GM18873 (cell line): Measurements from ENCODE around the gene N4BP2L1.
A peak's percentile ranks its signal among the peaks of the same experiment; 100 is the strongest.

ENCODE experiments used
- ATAC-seq: cut with Tn5 transposase; IDR thresholded peaks from one replicate; pipeline ENCODE4 v1.9.1; 2021; ENCODE audit warnings: mild to moderate bottlenecking, moderate library complexity, moderate number of reproducible peaks; ENCODE audit not compliant: unreplicated experiment, low FRiP score

N4BP2L1 gene

GRCh38 chr13:32427852-32428580 lies at the start of gene N4BP2L1:
Gene N4BP2L1 (minus strand): TSS chr13:32428130. CDS start chr13:32428082, 48 bp downstream.
- ATAC-seq = peak; percentile 68

- ATAC-seq = no peak
Observed at GRCh38 chr13:32476892-32477291, 49.0 kb upstream of the N4BP2L1 start.

- ATAC-seq = no peak
Observed at GRCh38 chr13:32476021-32476731, 48.2 kb upstream of the N4BP2L1 start.

GRCh38 chr13:32474999-32475792 lies 47.3 kb upstream of the N4BP2L1 start:
- no peak for ATAC-seq

GRCh38 chr13:32473650-32474049 lies 45.7 kb upstream of the N4BP2L1 start:
- ATAC-seq = no peak

GRCh38 chr13:32472194-32472621 lies 44.3 kb upstream of the N4BP2L1 start:
- ATAC-seq = peak; percentile 69

- no peak for ATAC-seq
Observed at GRCh38 chr13:32471187-32471922, 43.4 kb upstream of the N4BP2L1 start.

- no peak for ATAC-seq
Observed at GRCh38 chr13:32468502-32469142, 40.7 kb upstream of the N4BP2L1 start.

GRCh38 chr13:32456591-32456990 lies 28.7 kb upstream of the N4BP2L1 start:
- no peak for ATAC-seq

GRCh38 chr13:32455594-32455903 lies 27.6 kb upstream of the N4BP2L1 start:
- no peak for ATAC-seq

GRCh38 chr13:32454886-32455593 lies 27.1 kb upstream of the N4BP2L1 start:
- ATAC-seq = no peak

GRCh38 chr13:32453981-32454380 lies 26.1 kb upstream of the N4BP2L1 start:
- ATAC-seq = no peak

GRCh38 chr13:32448972-32449371 lies 21.0 kb upstream of the N4BP2L1 start:
- no peak for ATAC-seq

- no peak for ATAC-seq
Observed at GRCh38 chr13:32447894-32448623, 20.1 kb upstream of the N4BP2L1 start.

GRCh38 chr13:32446773-32447465 lies 19.0 kb upstream of the N4BP2L1 start:
- no peak for ATAC-seq

- no peak for ATAC-seq
Observed at GRCh38 chr13:32446220-32446619, 18.3 kb upstream of the N4BP2L1 start.

- no peak for ATAC-seq
Observed at GRCh38 chr13:32445461-32445860, 17.5 kb upstream of the N4BP2L1 start.

GRCh38 chr13:32443111-32443510 lies 15.2 kb upstream of the N4BP2L1 start:
- ATAC-seq = no peak
